ENCODE measurements around the gene PURB.
"Not testable (repeated sequence)": the region's sequence is repeated elsewhere in the genome, so short reads cannot be mapped to it uniquely, and the experiment has no call there.

- not testable (repeated sequence) for TF ChIP-seq CTCF, POLR2A (IDR thresholded peaks at IDR 0.05)
Measured at GRCh38 chr7:44846390-44846789, 38.9 kb downstream of the PURB start.

All from right lobe of liver (tissue), 4 donors.